Measurements from ENCODE around the gene CORIN.

GRCh38 chr4:47817275-47817674 is 20.6 kb downstream of the CORIN start:
- TF ChIP-seq CTCF (IDR thresholded peaks at IDR 0.05): no peak
- TF ChIP-seq EZH2 (IDR thresholded peaks at IDR 0.05; ENCODE audit: borderline replicate concordance, insufficient read depth, low read depth, low read length, poor library complexity, severe bottlenecking): no peak

All from B cell (primary cell).